Measurements from ENCODE around the gene CDC14B.
"Not testable (repeated sequence)": the region's sequence is repeated elsewhere in the genome, so short reads cannot be mapped to it uniquely, and the experiment has no call there.

Gene CDC14B

GRCh38 chr9:96621618-96622017 lies 2.0 kb upstream of the CDC14B start:
- no peak for DNase-seq

- DNase-seq, result peak; percentile 31
These were observed 1.2 kb upstream of the CDC14B start for GRCh38 chr9:96620832-96621269.

GRCh38 chr9:96620181-96620514 lies 505 bp upstream of the CDC14B start:
- DNase-seq, result no peak

GRCh38 chr9:96619124-96619465 lies 548 bp downstream of the CDC14B start:
- DNase-seq, result peak; percentile 61

GRCh38 chr9:96618209-96619123 lies 1.2 kb downstream of the CDC14B start:
- peak; percentile 83 for DNase-seq

- DNase-seq, result peak; percentile 12
These were observed 2.0 kb downstream of the CDC14B start for GRCh38 chr9:96617439-96618185.

- no peak for DNase-seq
These were observed 2.7 kb downstream of the CDC14B start for GRCh38 chr9:96616817-96617438.

- DNase-seq, result peak; percentile 83
These were observed 4.2 kb downstream of the CDC14B start for GRCh38 chr9:96615411-96615810.

- not testable (repeated sequence) for DNase-seq
These were observed 5.0 kb downstream of the CDC14B start for GRCh38 chr9:96614664-96615063.

- DNase-seq, result no peak
These were observed 6.6 kb downstream of the CDC14B start for GRCh38 chr9:96612966-96613589.

GRCh38 chr9:96612105-96612965 lies 7.3 kb downstream of the CDC14B start:
- peak; percentile 88 for DNase-seq

- DNase-seq, result no peak
These were observed 8.3 kb downstream of the CDC14B start for GRCh38 chr9:96611302-96611701.

- DNase-seq, result no peak
These were observed 9.9 kb downstream of the CDC14B start for GRCh38 chr9:96609732-96610131.

GRCh38 chr9:96607971-96608370 lies 11.7 kb downstream of the CDC14B start:
- DNase-seq, result no peak

GRCh38 chr9:96605328-96605727 lies 14.3 kb downstream of the CDC14B start:
- no peak for DNase-seq

- DNase-seq, result no peak
These were observed 15.7 kb downstream of the CDC14B start for GRCh38 chr9:96604004-96604319.

GRCh38 chr9:96603305-96604003 lies 16.2 kb downstream of the CDC14B start:
- DNase-seq, result no peak

- DNase-seq, result no peak
These were observed 20.3 kb downstream of the CDC14B start for GRCh38 chr9:96599298-96599697.

- DNase-seq, result no peak
These were observed 23.0 kb downstream of the CDC14B start for GRCh38 chr9:96596601-96597111.

GRCh38 chr9:96587338-96588315 lies 32.0 kb downstream of the CDC14B start:
- DNase-seq, result no peak

All from eye (tissue), 1 donor.